DND-41 (cell line): ENCODE measurements around the gene GRAP2.
"Not testable (repeated sequence)": the region's sequence is repeated elsewhere in the genome, so short reads cannot be mapped to it uniquely, and the experiment has no call there.

Experiments used
- ATAC-seq: fragments of 200-7000 bp; cut with Tn5 transposase; 3 replicates; pipeline ENCODE4 v1.9.1; 2021; ENCODE audit warnings: low read depth; ENCODE audit not compliant: insufficient read depth
- DNase-seq: peaks from one replicate; pipeline ENCODE4 v3.0.0-alpha.2; 2020
- H2AFZ ChIP-seq: 2 replicates; pipeline ENCODE4 v1.6.0; 2012; ENCODE audit warnings: low read depth, low read length
- H3K27ac ChIP-seq: 2 replicates; pipeline ENCODE4 v1.5.1; 2012; ENCODE audit warnings: low read length, inconsistent platforms
- H3K27me3 ChIP-seq: fragments of 200-600 bp; sonication (generic); 2 replicates; pipeline ENCODE4 v1.6.0; 2012; ENCODE audit warnings: low read length, mild to moderate bottlenecking, inconsistent platforms; ENCODE audit not compliant: insufficient read depth, poor library complexity
- H3K36me3 ChIP-seq: 2 replicates; pipeline ENCODE4 v1.5.1; 2012; ENCODE audit warnings: low read length, inconsistent platforms; ENCODE audit not compliant: insufficient read depth
- H3K4me1 ChIP-seq: 2 replicates; pipeline ENCODE4 v1.5.1; 2012; ENCODE audit warnings: mild to moderate bottlenecking, low read length; ENCODE audit not compliant: insufficient read depth
- H3K4me2 ChIP-seq: 2 replicates; pipeline ENCODE4 v1.6.0; 2012; ENCODE audit warnings: mild to moderate bottlenecking, moderate library complexity, low read length, inconsistent platforms; ENCODE audit not compliant: insufficient read depth
- H3K4me3 ChIP-seq, 2 experiments: fragments of 200-600 bp in 1 of 2; shearing (Covaris generic) in 1 of 2; 2 replicates each; pipeline ENCODE4 v1.5.1; 2012 to 2016; ENCODE audit warnings: inconsistent platforms in 2 of 2, low read length in 2 of 2, mild to moderate bottlenecking in 2 of 2, low read depth in 1 of 2, moderate library complexity in 1 of 2
- H3K79me2 ChIP-seq: 2 replicates; pipeline ENCODE4 v1.6.0; 2012; ENCODE audit warnings: low read length, inconsistent platforms; ENCODE audit not compliant: insufficient read depth
- H3K9ac ChIP-seq: 2 replicates; pipeline ENCODE4 v1.6.0; 2012; ENCODE audit warnings: low read depth, mild to moderate bottlenecking, inconsistent platforms, low read length, moderate library complexity
- H3K9me3 ChIP-seq: 2 replicates; pipeline ENCODE4 v1.5.1; 2012; ENCODE audit warnings: low read length, moderate library complexity, mild to moderate bottlenecking, inconsistent platforms; ENCODE audit not compliant: insufficient read depth, severe bottlenecking
- H4K20me1 ChIP-seq: 2 replicates; pipeline ENCODE4 v1.6.0; 2012; ENCODE audit warnings: low read length; ENCODE audit not compliant: insufficient read depth
- CTCF ChIP-seq: IDR thresholded peaks from 2 replicates; pipeline ENCODE4 v1.5.1; 2012; ENCODE audit warnings: borderline replicate concordance, low read length, moderate library complexity, mild to moderate bottlenecking; ENCODE audit not compliant: poor library complexity, severe bottlenecking; ENCODE audit errors: extremely low read depth
- EZH2 ChIP-seq: IDR thresholded peaks from 3 replicates; pipeline ENCODE4 v1.6.1; 2012; ENCODE audit warnings: borderline replicate concordance, low read depth, mild to moderate bottlenecking, moderate library complexity, low read length, inconsistent platforms; ENCODE audit not compliant: severe bottlenecking

Gene GRAP2

DNA sequence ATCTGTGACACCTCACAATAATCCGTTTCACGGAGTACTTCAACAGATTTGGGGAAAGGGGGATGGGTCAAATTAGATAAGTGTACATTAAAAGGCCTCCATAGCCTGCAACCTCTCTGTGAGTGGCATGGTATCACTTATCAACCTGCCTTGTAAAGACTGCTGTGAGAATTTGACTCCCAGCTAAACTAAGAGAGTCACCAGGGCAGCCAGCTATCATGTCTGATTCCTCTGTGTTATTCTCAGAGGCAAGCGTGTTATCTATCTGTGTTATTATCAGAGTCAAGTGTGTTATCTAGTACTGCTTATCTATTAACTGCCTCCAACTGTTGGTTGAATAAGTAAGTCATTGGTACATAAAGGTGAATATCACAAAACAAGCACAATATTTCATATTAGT is 89.8 kb downstream of the GRAP2 start:
- no peak for DNase-seq
- Histone ChIP-seq H3K4me3 (no peak overlapping the region), H3K27ac (no peak overlapping the region), H3K27me3 (no peaks in the 10 kb centered on the region), H4K20me1 (no peaks in the 10 kb centered on the region), H3K9ac (no peak overlapping the region), H3K9me3 (no peaks in the 10 kb centered on the region), H3K4me1 (no peaks in the 10 kb centered on the region), H3K4me2 (no peak overlapping the region), H3K79me2 (no peaks in the 10 kb centered on the region), H2AFZ (no peak overlapping the region), H3K36me3 (no peaks in the 10 kb centered on the region)
- no peak for ATAC-seq
- no peak for TF ChIP-seq CTCF
- no peak for TF ChIP-seq EZH2

DNA sequence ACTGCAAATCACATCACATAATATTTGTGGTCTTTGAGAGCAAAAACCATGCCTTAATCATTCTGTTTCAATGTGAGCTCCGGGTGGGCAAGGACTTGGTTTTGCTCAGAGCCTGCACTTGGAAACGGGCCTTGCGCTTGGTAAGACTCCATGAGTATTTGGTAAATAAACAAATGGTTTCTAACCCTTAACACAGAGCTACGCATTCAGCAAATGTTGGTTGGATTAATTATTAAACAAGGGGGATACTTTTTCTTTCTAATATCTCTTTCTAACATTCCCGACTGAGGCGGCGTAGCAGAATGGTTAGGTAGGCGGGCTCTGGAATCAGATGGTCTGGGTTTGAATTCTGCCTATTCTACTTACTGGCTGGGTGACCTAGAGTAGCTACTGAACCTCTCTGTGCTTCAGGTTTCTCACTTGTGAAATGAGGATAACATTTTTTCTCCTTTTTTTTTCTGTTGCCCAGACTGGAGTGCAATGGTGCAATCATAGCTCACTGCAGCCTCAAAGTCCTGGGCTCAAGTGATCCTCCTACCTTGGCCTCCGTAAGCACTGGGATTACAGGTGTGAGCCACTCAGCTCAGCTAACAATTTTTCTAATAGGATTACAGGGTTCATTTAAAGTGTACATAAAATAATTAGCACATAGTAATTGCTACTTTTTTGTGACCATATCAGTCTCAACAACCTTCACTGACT is 90.4 kb downstream of the GRAP2 start:
- Histone ChIP-seq H4K20me1 (no peaks in the 10 kb centered on the region), H3K9ac (no peak overlapping the region), H3K36me3 (no peaks in the 10 kb centered on the region), H3K27ac (no peak overlapping the region), H3K27me3 (no peaks in the 10 kb centered on the region), H3K4me3 (no peak overlapping the region), H3K4me1 (no peaks in the 10 kb centered on the region), H3K9me3 (no peaks in the 10 kb centered on the region), H2AFZ (no peak overlapping the region), H3K79me2 (no peaks in the 10 kb centered on the region), H3K4me2 (no peak overlapping the region)
- TF ChIP-seq CTCF = no peak
- TF ChIP-seq EZH2 = no peak
- DNase-seq (no peak), ATAC-seq (no peak)

DNA sequence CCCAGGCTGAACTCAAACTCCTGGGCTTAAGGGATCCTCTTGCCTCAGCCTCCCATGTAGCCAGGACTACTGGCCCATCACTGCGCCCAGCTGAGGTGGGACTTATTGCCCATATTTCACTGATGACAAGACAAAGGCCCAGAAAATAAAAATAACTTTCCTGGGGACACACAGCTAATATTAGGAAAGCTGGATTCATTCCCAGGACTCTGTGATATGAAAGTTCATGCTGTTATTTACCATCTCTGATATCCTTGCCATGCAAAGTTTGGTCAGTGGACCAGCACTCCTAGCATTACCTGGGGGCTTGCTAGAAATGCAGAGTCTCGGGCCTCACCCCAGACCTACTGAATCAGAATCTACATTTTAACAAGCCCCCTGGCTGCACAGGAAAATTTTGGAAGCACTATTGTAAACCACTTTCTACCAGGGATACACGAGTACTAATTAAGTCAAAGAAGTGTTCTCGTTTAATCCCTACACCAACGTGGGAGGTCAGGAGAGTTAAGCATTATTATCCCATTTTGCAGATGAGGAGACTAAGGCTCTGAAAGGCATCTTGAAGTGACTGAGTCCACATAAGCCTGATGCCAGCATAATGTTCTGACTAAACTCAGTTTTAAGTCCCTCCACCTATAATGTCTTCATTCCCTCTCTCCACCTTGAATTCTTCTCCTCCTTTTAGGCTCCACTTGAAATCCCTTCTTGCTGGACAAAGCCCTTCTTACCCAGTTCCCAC is 91.4 kb downstream of the GRAP2 start:
- H2AFZ ChIP-seq = no peak overlapping the region
- H3K4me3 ChIP-seq = no peak overlapping the region
- H3K36me3 ChIP-seq = no peaks in the 10 kb centered on the region
- DNase-seq (no peak), ATAC-seq (no peak)
- H3K9me3 ChIP-seq = no peaks in the 10 kb centered on the region
- no peaks in the 10 kb centered on the region for H3K27me3 ChIP-seq
- H3K27ac ChIP-seq = no peak overlapping the region
- H3K4me1 ChIP-seq = no peaks in the 10 kb centered on the region
- no peaks in the 10 kb centered on the region for H4K20me1 ChIP-seq
- TF ChIP-seq CTCF (no peak), EZH2 (no peak)
- no peak overlapping the region for H3K4me2 ChIP-seq
- no peak overlapping the region for H3K9ac ChIP-seq
- no peaks in the 10 kb centered on the region for H3K79me2 ChIP-seq

DNA sequence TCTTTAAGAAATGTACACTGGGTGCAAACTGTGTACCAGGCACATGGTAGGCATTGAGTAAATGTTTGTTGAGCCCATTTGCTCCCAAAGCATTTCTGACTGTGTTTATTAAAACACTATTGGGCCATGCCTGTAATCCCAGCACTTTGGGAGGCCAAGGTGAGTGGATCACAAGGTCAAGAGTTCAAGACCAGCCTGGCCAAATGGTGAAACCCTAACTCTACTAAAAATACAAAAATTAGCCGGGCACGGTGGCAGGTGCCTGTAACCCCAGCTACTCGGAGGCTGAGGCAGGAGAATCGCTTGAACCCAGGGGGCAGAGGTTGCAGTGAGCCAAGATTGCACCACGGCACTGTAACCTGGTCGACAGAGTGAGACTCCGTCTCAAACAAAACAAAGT is 92.0 kb downstream of the GRAP2 start:
- H2AFZ ChIP-seq, H3K4me1 ChIP-seq, H4K20me1 ChIP-seq, H3K27ac ChIP-seq, H3K36me3 ChIP-seq, H3K79me2 ChIP-seq, ATAC-seq, H3K4me2 ChIP-seq, H3K9me3 ChIP-seq, DNase-seq, H3K9ac ChIP-seq, H3K27me3 ChIP-seq, H3K4me3 ChIP-seq: not testable (repeated sequence)
